Natural killer cell (primary cell): ENCODE measurements around the gene ONECUT3. TPM values are rescaled to one million over a fixed set of nuclear protein-coding genes. Genes with fewer than 3 reads are reported as not detected.

Experiments
- ATAC-seq, 3 donors: fragments of 150-1000 bp in 2 of 3; fragments of 200-7000 bp in 1 of 3; cut with Tn5 transposase; 1 replicate in 1 of 3; 2 replicates in 2 of 3; pipeline ENCODE4 v1.10.0; 2021; ENCODE audit warnings: mild to moderate bottlenecking in 2 of 3, moderate library complexity in 2 of 3
- DNase-seq, 2 donors: peaks; one replicate each; pipeline versions ENCODE4 v3.0.0 to v3.0.0-alpha.2; 2013 to 2021; ENCODE audit warnings: mixed read lengths in 1 of 2
- H3K27ac ChIP-seq: one replicate; pipeline ENCODE4 v1.5.1; 2013; ENCODE audit warnings: mild to moderate bottlenecking, low read length
- H3K27me3 ChIP-seq: one replicate; pipeline ENCODE4 v1.6.1; 2013; ENCODE audit warnings: low read length; ENCODE audit not compliant: control insufficient read depth, insufficient read depth
- H3K36me3 ChIP-seq: one replicate; pipeline ENCODE4 v1.6.1; 2013; ENCODE audit warnings: low read length; ENCODE audit not compliant: control insufficient read depth, insufficient read depth
- H3K4me1 ChIP-seq: one replicate; pipeline ENCODE4 v1.6.1; 2013; ENCODE audit warnings: low read length; ENCODE audit not compliant: control insufficient read depth, insufficient read depth
- H3K4me3 ChIP-seq: one replicate; pipeline ENCODE4 v1.5.1; 2013; ENCODE audit warnings: low read length
- H3K9me3 ChIP-seq: one replicate; pipeline ENCODE4 v1.6.1; 2013; ENCODE audit warnings: low read length; ENCODE audit not compliant: control insufficient read depth, insufficient read depth
- H3K27ac Mint-ChIP-seq, 2 donors: one replicate each; pipeline ENCODE4 v1.8.0; 2022; ENCODE audit warnings: mild to moderate bottlenecking in 2 of 2, mixed read lengths in 2 of 2, moderate library complexity in 1 of 2
- H3K27me3 Mint-ChIP-seq, 2 donors: one replicate each; pipeline ENCODE4 v1.8.0; 2022; ENCODE audit warnings: low read depth in 2 of 2, mixed read lengths in 2 of 2
- H3K36me3 Mint-ChIP-seq: one replicate; pipeline ENCODE4 v1.8.0; 2022; ENCODE audit warnings: mixed read lengths
- H3K4me1 Mint-ChIP-seq, 2 donors: one replicate each; pipeline ENCODE4 v1.8.0; 2022; ENCODE audit warnings: mixed read lengths in 2 of 2
- H3K4me3 Mint-ChIP-seq: one replicate; pipeline ENCODE4 v1.8.0; 2022; ENCODE audit warnings: mild to moderate bottlenecking, moderate library complexity, mixed read lengths
- H3K9me3 Mint-ChIP-seq, 2 donors: one replicate each; pipeline ENCODE4 v1.8.0; 2022; ENCODE audit warnings: mixed read lengths in 2 of 2
- CTCF ChIP-seq: fragments of 200-600 bp; IDR thresholded peaks from one replicate; pipeline ENCODE4 v1.8.0; 2022; ENCODE audit warnings: antibody characterized with exemption
- WGBS: methylation state at CpG from one replicate; pipeline ENCODE4 v1.1.7; 2013; ENCODE audit warnings: missing lambda C conversion rate; ENCODE audit not compliant: insufficient coverage; 5-methylcytosine and 5-hydroxymethylcytosine counted together
- intact Hi-C: fragments of 100-400 bp; cut with micrococcal nuclease; formaldehyde crosslinking; loops from one replicate; pipeline ENCODE4 v1.14.2; 2022
- total RNA-seq, 4 donors: library from RNA; stranded (reverse); fragments of 120-200 nt in 1 of 4; gene quantifications; one replicate each; pipeline versions ENCODE4 v1.2.3 to v1.2.4, GENCODE V29; 2013 to 2022

The ONECUT3 gene
- total RNA-seq, 3 donors from 2014 or later (not counting 1 experiment from before 2014, with no cell fraction given): not detected

- no peaks in the 10 kb centered on the region for H3K27me3 ChIP-seq
- H3K27me3 Mint-ChIP-seq: no peaks in the 10 kb centered on the region
- H3K36me3 Mint-ChIP-seq: no peaks in the 10 kb centered on the region
- peaks cover 4 to 6% of the 10 kb centered on the region in 2 donors for H3K4me1 Mint-ChIP-seq
- ATAC-seq (no peak), DNase-seq (no peak)
- no peak overlapping the region for H3K4me3 ChIP-seq
- H3K27ac Mint-ChIP-seq: no peak overlapping the region
- H3K9me3 Mint-ChIP-seq: no peaks in the 10 kb centered on the region
- H3K9me3 ChIP-seq: no peaks in the 10 kb centered on the region
- H3K4me1 ChIP-seq: peaks cover 9% of the 10 kb centered on the region
- H3K36me3 ChIP-seq: peaks cover 61% of the 10 kb centered on the region
- no peak overlapping the region for H3K4me3 Mint-ChIP-seq
- TF ChIP-seq CTCF: no peak
- WGBS: 97% methylated on average over 36 of the region's 36 CpGs
- intact Hi-C loops: loop anchor here (10.0 kb wide), 1 partner anchor 279 kb away; no protein-coding TSS in a partner anchor
- H3K27ac ChIP-seq: no peak overlapping the region
Measured at GRCh38 chr19:1823539-1824251, 70.4 kb downstream of the ONECUT3 start.

- Histone ChIP-seq H3K4me3 (no peak overlapping the region), H3K9me3 (no peaks in the 10 kb centered on the region), H3K36me3 (peaks cover 57% of the 10 kb centered on the region), H3K27ac (no peak overlapping the region), H3K4me1 (peaks cover 9% of the 10 kb centered on the region), H3K27me3 (no peaks in the 10 kb centered on the region)
- DNase-seq (no peak), ATAC-seq (no peak)
- no peak for TF ChIP-seq CTCF
- WGBS: 95% methylated on average over 14 of the region's 14 CpGs
- no peaks in the 10 kb centered on the region for H3K36me3 Mint-ChIP-seq
- no peak overlapping the region for H3K4me3 Mint-ChIP-seq
- H3K27ac Mint-ChIP-seq: no peak overlapping the region
- H3K9me3 Mint-ChIP-seq: no peaks in the 10 kb centered on the region
- peaks cover 4 to 9% of the 10 kb centered on the region in 2 donors for H3K4me1 Mint-ChIP-seq
- no peaks in the 10 kb centered on the region for H3K27me3 Mint-ChIP-seq
- intact Hi-C loops: loop anchor here (10.0 kb wide), 1 partner anchor 279 kb away; no protein-coding TSS in a partner anchor
Measured at GRCh38 chr19:1824252-1824622, 70.9 kb downstream of the ONECUT3 start.

GRCh38 chr19:1825909-1826556 is 72.7 kb downstream of the ONECUT3 start:
- H3K36me3 Mint-ChIP-seq: no peaks in the 10 kb centered on the region
- intact Hi-C loops: loop anchor here (10.0 kb wide), 1 partner anchor 281 kb away; no protein-coding TSS in a partner anchor
- Histone ChIP-seq H3K36me3 (peaks cover 41% of the 10 kb centered on the region), H3K27ac (no peak overlapping the region), H3K4me1 (peaks cover 9% of the 10 kb centered on the region), H3K9me3 (no peaks in the 10 kb centered on the region), H3K27me3 (no peaks in the 10 kb centered on the region), H3K4me3 (no peak overlapping the region)
- H3K4me1 Mint-ChIP-seq: peaks cover 4 to 9% of the 10 kb centered on the region in 2 donors
- H3K27ac Mint-ChIP-seq: peak overlapping the region; percentile 31 to 53
- DNase-seq: peak; percentile 73 to 88
- H3K27me3 Mint-ChIP-seq: no peaks in the 10 kb centered on the region
- H3K9me3 Mint-ChIP-seq: no peaks in the 10 kb centered on the region
- TF ChIP-seq CTCF: peak; percentile 70
- peak; percentile 77 to 93 (median 84) for ATAC-seq
- no peak overlapping the region for H3K4me3 Mint-ChIP-seq
- WGBS: 53% methylated on average over 15 of the region's 15 CpGs
